ENCODE data around the gene BCAP31. TPM values are rescaled to one million over a fixed set of nuclear protein-coding genes. Genes with fewer than 3 reads are reported as not detected.
A peak's percentile ranks its signal among the peaks of the same experiment; 100 is the strongest.

BCAP31 gene
- total RNA-seq, result 303 and 321 TPM in 2 replicates

GRCh38 chrX:153724252-153725038, at the start of gene BCAP31, which contains the start of gene ABCD1:
BCAP31 (minus strand) TSS chrX:153724387; CDS start chrX:153723244, 1,143 bp downstream.
ABCD1 (plus strand) TSS chrX:153724856; CDS start chrX:153725267, 411 bp downstream.
- DNase-seq, result peak; percentile 86

GRCh38 chrX:153773218-153773611, 49.0 kb upstream of the BCAP31 start:
- no peak for DNase-seq

- no peak for DNase-seq
Observed at GRCh38 chrX:153772316-153773217, 48.4 kb upstream of the BCAP31 start.

GRCh38 chrX:153771415-153772315, 47.5 kb upstream of the BCAP31 start:
- DNase-seq, result no peak

GRCh38 chrX:153770601-153771414, 46.6 kb upstream of the BCAP31 start:
- no peak for DNase-seq

GRCh38 chrX:153769865-153770600, 45.8 kb upstream of the BCAP31 start:
- no peak for DNase-seq

- DNase-seq, result no peak
Observed at GRCh38 chrX:153769158-153769864, 45.1 kb upstream of the BCAP31 start.

- no peak for DNase-seq
Observed at GRCh38 chrX:153768311-153769157, 44.3 kb upstream of the BCAP31 start.

GRCh38 chrX:153767674-153768055, 43.5 kb upstream of the BCAP31 start:
- DNase-seq, result no peak

- no peak for DNase-seq
Observed at GRCh38 chrX:153766871-153767673, 42.9 kb upstream of the BCAP31 start.

GRCh38 chrX:153766098-153766817, 42.1 kb upstream of the BCAP31 start:
- peak; percentile 54 for DNase-seq

- DNase-seq, result peak; percentile 60
Observed at GRCh38 chrX:153765138-153766079, 41.2 kb upstream of the BCAP31 start.

- no peak for DNase-seq
Observed at GRCh38 chrX:153764786-153765137, 40.6 kb upstream of the BCAP31 start.

- DNase-seq, result peak; percentile 80
Observed at GRCh38 chrX:153763989-153764755, 40.0 kb upstream of the BCAP31 start, which contains the start of gene PLXNB3. PLXNB3 (plus strand) TSS chrX:153764249; CDS start chrX:153765536, 1,287 bp downstream.

GRCh38 chrX:153763298-153763932, 39.2 kb upstream of the BCAP31 start:
- no peak for DNase-seq
